ENCODE measurements around the gene OR10H3.
"Not testable (repeated sequence)": the region's sequence is repeated elsewhere in the genome, so short reads cannot be mapped to it uniquely, and the experiment has no call there.

Gene OR10H3, protein sequence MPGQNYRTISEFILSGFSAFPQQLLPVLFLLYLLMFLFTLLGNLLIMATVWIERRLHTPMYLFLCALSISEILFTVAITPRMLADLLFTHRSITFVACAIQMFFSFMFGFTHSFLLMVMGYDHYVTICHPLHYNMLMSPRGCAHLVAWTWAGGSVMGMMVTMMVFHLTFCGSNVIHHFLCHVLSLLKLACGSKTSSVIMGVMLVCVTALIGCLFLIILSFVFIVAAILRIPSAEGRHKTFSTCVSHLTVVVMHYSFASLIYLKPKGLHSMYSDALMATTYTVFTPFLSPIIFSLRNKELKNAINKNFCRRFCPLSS

DNA sequence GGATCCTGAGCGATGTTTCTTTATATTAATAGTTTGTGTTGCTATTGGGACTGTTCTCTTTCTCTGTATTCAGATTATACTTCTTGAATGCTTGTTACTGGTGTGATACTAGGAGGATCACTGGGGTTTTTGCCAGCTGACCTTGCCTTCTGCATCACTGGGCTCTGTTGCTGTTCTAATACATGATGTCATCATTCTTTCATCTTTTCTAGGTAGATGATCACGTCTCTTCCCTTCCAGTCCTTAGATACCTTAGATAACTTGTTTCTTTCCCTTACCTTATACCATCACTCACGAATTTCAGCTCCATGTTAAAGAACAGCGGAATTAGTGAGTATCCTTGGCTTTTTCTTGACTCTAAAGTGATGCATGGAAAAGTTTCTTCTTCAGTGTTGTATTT lies at the start of gene OR10H3:
Gene OR10H3, plus strand, starts transcription at position 264 of the 400 bp plus-strand sequence. CDS start 3,408 bp downstream, outside the sequence.
- DNase-seq, result no peak

DNA sequence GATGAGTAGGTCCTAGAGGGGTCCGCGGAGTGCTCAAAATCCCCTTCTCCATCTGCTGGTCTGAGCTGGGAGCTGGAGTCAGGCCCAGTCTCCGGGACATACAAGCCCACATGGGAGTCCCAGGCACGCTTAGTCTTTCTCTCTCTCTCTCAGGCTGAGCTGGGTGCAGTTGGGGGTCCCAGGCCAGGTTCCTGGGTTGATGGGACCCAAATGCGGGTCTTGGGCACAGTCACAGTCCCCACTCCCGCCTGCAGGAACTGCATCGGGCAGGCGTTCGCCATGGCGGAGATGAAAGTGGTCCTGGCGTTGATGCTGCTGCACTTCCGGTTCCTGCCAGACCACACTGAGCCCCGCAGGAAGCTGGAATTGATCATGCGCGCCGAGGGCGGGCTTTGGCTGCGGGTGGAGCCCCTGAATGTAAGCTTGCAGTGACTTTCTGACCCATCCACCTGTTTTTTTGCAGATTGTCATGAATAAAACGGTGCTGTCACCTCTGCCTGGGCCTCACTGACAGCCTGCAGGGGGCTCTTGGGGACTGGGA lies 41.1 kb upstream of the OR10H3 start:
- no peak for DNase-seq

DNA sequence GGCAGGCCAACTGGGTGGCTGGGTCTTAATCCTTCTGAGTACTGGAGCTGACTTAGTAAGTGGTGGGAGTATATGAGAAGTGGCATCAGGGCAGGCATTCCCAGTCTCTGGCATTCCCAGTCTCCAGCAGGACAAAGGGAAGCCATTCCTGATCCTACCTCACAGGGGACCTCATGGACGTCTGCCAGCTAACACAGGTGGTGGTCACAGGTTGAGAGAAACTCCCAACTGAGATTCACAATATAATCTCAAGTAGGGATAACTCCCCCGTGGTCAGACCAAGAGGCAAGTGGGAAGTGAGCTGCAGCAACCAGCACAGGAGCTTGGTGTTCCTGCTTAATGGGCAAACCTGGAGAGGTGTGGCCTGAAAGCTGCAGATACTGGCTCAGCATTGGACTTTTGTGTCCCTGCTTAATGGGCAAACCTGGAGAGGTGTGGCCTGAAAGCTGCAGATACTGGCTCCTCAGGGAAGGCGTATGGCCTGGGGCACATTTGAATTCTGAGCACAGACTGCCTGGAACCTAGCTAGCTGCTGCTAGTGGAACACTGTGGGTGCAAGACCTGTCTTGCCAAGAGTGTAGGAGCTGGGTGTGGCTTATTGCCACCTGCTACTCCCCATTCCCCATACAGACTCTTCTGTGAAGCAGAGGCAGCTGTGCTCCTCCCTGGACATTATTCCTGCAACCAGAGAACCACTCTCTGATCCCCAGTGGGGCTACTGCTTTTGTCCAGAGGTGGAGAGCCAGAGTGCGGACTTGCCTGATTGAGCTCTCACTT lies 35.8 kb upstream of the OR10H3 start:
- DNase-seq, result no peak

DNA sequence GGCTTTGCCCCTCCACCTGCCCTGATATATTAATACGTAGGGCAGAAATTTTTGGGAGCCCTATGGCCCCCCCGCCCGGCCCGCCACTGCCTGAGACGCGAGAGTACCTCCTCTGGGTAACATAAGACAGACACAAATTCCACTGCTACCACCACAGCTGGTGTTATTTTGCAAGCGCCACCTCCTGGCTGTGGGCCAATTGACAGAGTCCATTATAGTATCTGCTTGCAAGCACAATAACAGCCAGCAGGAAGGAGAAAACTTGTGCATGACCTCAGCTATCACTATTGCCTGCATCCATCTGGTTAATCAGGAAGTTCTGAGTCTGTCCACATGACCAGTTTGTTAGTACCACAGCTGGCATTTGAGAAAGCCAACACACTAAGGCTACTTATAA lies 35.3 kb upstream of the OR10H3 start:
- peak; percentile 24 for DNase-seq

DNA sequence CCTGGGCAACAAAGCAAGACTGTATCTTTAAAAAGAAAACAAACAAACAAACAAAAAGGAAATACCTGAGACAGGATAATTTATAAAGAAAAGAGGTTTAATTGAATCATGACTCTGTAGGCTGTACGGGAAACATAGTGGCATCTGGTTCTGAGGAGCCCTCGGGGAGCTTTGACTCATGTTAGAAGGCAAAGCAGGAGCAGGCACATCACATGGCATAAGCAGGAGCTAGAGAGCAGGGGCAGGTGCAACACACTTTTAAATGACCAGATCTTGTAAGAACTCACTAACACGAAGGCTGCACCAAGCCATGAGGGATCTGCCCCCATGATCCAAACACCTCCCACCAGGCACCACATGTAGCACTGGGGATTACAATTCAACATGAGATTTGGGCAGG lies 23.1 kb upstream of the OR10H3 start:
- no peak for DNase-seq

DNA sequence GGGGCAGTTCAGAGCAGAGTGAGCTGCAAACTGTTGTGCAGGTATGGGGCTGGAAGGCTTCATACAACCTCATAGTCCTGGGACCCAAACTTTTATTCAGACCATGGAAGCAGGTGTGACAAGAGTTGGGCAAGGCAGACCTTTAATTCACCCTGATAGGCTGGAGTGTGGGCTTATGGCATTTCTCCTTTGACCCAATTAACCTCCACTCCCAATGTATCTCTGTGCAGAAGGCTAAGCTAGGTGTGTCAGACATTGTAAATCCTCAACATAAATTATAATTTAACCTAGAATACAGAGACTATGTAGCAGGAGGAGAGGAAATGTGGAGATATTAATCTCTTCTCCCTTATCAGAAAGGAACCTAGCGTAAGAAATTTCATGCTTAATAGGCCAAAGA lies 22.1 kb upstream of the OR10H3 start:
- no peak for DNase-seq

DNA sequence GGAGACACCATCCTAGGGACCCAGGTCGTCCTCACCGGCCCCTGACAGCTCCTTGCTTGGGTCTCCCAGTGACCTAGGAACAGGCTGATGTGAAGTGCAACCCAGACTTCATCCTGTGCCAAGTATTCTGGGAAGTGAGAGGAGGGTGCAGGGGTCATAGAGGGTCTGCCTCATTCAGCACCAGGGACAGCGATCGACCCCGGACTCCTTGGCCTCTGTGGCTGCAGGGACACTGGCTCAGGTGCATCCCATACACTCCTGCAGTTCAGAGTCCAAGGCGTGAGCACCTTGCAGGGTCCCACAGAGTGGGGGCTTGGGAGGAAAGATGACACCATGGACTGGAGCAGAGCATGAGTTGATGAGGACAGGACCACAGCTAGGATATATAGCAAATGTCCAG lies 20.0 kb upstream of the OR10H3 start:
- no peak for DNase-seq

DNA sequence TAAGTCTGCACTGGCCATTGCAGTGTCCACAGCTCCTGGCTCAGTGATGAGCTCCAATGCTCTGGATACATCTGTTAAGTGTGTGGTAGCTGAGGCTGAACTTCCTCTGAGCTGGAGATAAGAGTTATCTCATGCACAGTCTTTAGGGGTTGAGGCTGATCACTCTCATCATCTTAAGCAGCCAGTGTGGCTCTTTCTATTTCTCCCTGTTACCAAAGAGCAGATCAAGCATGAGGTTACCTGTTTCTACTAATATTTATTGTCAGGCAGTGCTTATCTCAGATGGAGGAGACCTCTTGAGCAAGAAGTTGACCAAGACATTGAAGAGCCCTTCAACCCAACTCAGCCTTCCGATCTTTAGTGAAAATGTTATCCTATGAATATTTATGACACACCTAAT lies 16.5 kb upstream of the OR10H3 start:
- DNase-seq, result no peak

DNA sequence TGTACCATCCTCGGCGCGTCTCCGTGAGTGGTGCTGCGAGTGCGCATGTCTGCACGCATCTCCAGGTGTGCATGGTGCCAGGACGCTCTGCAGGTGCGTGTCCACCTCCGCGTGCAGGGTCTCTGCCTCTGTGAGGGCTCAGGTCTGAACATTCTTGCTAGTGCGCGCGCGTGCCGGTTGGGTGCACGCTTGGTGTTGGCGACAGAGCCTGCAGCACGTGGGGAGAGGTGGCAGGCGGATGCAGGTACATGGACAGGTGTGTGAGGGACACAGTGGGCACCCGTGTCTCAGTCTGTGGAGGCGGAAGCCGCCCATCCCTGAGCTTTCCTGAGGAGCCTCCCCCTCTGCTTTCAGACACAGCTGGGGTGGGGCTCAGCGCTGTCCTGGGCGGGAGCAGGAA lies 14.8 kb upstream of the OR10H3 start:
- no peak for DNase-seq

DNA sequence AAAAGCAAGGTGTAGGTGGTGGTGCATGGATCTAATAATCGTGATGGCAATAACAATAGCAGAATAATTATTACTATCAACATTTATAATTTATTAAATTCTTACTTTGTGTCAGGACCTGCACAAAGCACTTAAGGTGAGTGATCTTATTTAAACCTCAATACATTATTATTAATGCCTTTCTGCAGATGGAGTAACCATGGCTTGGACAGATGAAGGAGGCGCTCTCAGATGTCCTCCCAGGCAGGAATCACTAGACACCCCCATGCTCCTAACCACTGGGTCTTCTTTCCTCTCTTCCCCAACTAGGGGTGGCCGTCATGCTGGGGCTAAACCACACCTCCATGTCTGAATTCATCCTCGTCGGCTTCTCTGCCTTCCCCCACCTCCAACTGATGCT lies 10.1 kb upstream of the OR10H3 start, which contains the start of gene OR10H2:
Gene OR10H2, plus strand, starts transcription at position 301 of the 400 bp plus-strand sequence. Its CDS starts 20 bp downstream, at position 321.
- DNase-seq, result no peak

DNA sequence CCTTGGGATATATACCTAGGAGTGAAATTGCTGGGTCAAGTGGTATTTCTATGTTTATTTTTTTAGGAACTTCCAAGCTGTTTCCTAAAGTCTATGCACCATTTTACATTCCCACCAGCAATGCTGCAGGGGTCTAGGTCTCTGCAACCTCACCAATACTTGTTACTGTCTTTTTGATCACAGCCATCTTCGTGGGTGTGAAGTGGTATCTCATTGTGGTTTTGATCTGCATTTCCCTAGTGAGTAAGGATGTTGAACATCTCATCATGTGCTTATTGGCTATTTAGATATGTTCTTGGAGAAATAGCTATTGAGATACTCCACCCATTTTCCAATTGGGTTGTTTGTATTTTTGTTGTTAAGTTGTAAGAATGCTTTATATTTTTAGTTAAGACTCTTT lies 7.2 kb upstream of the OR10H3 start:
- DNase-seq, result no peak

DNA sequence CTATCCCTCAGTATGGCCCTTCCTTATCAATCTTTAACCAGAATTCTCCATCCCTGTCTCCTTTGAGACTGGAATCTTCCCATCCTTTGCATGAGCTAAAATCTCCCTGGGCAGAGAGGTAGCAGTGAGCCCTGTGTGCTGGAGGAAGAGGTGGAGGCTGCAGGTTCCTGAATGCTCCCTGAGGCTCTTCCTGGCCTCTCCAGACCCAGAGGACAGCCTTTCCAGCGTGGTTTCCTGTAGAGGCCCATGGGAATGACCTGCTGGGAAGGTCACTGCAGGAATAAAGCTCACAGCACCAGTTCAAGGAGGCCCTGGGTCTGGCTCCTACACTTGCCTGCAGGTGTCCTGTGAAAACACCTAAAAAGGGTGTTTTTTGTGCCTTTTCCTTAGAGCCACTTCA lies 5.4 kb upstream of the OR10H3 start:
- DNase-seq, result no peak

DNA sequence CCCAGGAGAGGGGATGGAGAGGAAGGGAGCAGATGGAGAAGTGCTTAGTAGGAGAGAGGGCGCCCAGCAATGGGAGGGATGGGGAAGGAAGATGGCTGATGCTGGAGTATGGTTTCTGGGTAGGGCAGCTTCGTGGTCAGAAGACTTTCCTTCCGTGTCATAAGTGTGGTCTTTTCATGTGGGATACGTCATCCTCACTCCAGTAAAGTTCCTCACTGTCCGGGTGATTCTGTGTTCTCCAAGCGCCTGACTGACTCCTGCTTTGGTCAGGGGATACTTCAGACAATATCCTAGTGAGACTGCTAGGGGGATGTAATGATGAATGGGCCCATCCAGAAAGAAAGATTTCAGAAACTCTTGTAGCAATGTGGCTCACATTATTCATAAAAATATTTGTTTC lies 3.9 kb upstream of the OR10H3 start:
- no peak for DNase-seq

DNA sequence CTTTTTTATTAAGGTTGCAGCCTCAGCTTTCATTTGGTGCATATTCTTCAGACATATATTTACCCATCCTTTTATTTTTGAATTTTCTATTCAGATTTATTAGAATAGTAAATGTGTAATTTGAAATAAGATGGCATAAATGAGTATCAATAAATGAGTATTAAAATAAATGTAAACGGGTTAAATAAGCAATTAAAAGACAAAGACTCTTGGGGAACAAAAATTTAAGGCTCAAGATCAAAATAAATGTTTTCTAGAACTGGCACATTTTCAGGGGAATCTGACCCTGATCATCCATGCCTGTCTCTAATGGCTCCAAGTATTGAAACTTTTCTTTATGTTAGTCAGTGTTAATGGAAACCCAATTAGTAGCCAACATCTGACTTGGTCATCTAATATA lies 3.0 kb downstream of the OR10H3 start:
- DNase-seq, result no peak

DNA sequence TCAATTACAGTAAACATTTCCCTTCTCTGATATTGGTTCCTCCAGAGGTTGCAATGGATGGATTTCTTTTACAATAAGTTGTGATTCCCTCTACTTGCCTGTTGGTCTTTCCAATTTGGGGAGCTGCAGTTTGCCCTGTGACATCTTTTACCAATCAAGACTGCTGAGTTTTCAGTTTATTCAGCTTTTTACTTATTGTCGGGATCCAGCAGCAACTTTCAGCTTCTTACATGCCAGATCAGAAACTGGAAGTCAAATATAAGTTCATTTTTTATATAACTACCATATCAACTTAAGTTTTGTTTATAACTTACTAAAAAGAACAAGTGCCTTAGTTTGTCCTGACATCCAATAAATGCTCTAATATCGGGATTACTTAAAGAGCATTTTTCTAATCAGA lies 10.5 kb downstream of the OR10H3 start:
- no peak for DNase-seq

DNA sequence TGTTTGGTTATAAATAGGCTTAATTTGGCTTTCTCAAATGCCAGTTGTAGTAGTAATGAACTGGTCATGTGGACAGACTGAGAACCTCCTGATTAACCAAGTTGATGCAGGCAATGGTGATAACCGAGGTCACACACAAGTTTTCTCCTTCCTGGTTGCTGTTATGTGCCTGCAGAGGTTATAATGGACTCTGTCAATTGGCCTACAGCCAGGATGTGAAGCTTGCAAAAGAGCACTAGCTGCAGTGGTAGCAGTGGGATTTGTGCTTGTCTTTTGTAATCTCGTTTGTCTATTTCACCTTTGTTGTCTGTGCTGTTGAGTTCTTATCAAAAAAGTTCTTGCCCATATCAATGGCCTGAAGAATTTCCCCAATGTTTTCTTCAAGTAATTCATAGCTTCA lies 20.6 kb downstream of the OR10H3 start:
- no peak for DNase-seq

DNA sequence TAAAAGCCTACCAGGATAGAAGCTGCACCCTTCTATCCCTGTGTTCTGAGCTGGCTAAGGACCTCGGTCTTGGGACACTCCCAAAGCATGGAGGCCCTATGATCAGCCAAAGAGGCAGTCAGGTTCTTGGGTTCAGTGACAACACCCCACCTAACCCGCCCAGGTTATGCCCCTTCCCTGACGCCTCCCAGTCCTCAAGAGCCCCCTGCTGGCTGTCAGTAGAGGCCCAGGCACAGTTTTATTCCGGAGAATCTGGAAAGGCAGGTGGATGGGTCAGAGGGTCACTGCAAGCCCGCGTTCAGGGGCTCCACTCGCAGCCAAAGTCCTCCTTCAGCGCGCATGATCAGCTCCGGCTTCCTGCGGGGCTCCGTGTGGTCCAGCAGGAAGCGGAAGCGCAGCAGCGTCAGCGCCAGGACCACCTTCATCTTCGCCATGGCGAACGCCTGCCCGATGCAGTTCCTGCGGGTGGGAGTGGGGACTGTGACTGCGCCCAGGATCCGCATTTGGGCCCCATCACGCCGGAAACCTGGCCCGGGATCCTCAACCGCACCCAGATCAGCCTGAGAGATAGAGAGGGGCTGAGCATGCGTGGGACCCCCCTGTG lies 22.3 kb downstream of the OR10H3 start:
- no peak for DNase-seq

DNA sequence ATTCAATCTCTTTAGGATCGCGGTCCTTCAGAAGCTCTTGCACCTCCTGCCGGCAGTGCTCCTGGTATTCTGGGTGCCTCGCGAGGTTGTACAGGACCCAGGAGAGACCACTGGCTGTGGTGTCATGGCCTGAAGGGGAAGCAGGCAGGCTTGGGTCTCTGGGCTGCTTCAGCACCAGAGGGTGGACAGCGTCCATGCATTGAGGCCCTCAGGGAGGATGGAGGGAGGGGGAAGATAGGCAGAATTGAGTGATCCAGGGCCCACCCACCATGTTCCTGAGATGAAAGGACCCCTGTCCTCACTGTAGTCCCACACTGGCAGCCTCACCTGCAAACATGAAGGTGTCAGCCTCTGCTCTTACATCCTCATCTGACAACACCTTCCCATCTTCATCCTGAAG lies 31.8 kb downstream of the OR10H3 start:
- DNase-seq, result no peak

DNA sequence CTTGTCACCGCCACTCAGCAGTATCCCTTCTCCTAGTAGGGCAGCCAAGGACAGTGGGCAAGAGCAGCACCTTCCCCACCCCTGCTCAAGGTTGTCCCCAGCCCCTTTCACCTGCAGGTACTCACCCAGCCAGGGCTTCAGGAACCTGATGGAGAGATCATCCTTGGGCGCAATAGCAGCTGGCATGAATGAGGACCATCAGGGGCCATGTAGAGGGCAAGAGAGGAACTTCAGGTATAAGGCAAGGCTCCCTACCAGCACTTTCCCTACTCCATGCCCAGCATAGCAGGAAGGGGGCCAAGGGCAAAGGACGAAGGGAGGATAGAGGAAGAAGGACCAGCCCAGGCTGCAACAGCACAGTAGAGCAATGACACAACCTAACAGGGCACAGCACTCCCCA lies 36.4 kb downstream of the OR10H3 start:
- not testable (repeated sequence) for DNase-seq

DNA sequence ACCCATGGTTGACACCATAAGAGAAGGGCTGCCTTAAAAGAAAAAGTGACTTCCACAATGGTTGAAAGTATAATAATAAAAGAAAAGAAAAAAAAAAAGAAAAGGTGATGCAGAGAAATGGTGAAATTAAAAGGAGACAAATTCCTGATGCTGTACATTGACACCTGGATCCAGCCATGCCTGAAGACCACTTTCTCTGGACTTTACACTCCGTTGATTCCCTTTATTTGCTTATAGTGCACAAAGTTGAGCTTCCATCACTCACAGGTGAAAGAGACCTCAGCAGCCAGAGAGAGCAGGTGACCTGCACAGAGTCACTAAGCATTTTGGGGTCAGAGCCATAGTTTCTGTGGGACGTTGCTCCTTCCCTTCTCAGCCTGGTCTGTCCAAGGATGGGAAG lies 37.5 kb downstream of the OR10H3 start:
- DNase-seq, result no peak

DNA sequence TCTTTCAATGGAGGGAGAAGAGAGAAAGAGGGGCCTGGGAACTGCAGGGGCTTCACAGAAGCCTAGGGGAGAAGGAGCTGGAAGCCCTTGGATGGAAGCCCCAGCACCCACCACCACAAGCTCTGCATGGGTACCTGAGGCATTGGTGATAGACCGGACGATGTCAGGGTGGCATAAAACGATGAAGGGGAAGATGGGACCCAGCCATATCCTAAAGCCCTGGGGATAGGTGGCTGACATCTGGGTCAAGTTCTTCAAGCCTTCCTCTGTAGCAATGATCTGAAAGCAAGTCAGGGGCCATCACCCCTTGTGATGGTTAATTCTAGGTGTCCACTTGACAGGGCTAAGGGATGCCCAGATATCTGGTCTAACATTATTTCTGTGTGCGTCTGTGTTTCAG lies 38.5 kb downstream of the OR10H3 start:
- no peak for DNase-seq

DNA sequence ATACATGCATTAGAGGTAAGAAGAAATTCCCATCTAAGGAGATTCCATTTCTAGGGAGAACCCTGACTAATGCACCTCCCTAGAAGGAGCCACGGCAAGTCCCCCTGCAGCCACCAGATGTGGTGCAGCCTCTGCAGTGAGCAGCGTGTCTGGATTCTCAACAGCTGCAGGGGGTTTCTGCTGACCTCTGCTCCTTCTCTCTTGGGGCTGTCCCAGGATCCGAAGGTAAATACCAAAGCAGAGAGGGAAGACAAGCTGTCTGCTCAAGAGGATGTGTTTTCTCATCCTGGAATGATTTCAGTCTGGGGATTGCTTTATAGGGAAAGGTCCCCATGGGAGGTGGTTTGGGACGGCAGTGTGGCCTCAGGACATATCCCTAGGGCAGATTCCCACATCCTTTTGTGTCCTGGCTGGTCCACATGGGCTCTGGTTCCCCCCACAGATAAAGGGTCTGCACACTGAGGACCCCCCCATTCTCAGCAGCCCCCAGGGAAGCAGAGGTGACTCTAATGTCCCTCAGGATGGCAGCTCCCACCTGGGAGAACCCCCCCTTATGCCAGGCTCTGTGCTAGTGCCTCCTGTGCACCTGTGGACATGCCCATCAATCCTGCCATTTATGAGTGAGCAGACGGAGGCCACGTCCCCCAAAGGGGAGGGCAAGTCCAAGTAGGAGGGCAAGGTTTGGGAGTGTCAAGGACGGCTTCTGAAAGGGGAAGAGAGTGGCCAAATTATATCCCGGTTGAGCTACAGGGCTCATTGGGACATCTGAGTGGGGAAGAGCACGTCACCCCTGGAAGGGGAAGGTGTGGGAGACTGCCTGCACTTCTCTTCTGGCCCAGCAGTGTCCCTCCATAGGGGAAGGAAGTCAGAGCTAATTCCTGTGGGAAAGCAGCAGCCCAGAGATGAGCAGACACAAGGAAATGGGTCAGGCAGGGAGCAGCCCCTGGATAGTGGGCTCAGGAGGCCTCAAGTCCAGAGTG lies 39.5 kb downstream of the OR10H3 start:
- DNase-seq, result no peak

Data from CD4-positive, alpha-beta T cell treated with Interleukin-15 for 1 hour (primary cell).